ENCODE results near the gene PPP6R3. TPM values are rescaled to one million over a fixed set of nuclear protein-coding genes. Genes with fewer than 3 reads are reported as not detected.
"Not testable (repeated sequence)": the region's sequence is repeated elsewhere in the genome, so short reads cannot be mapped to it uniquely, and the experiment has no call there.

The PPP6R3 gene
- total RNA-seq, 2 donors from 2014 or later: 118 to 146 TPM

GRCh38 chr11:68457216-68457897 is 3.2 kb upstream of the PPP6R3 start:
- no peak overlapping the region for H3K27ac ChIP-seq
- WGBS: 83% methylated on average over 8 of the region's 8 CpGs
- no peaks in the 10 kb centered on the region for H3K9me3 ChIP-seq
- intact Hi-C loops (cut with DNase I): loop anchor here (5.0 kb wide), 1 partner anchor 185 kb away; the partner anchor contains the start of gene C11orf24
- no peaks in the 10 kb centered on the region for H3K4me1 ChIP-seq (replicated peaks)
- no peak overlapping the region for H3K4me3 ChIP-seq
- TF ChIP-seq POLR2AphosphoS5 (IDR thresholded peaks at IDR 0.05): no peak
- TF ChIP-seq CTCF (IDR thresholded peaks at IDR 0.05): no peak
- no peak for TF ChIP-seq POLR2A (IDR thresholded peaks at IDR 0.05)
- DNase-seq (ENCODE audit: low spot score): no peak
- no peaks in the 10 kb centered on the region for H3K27me3 ChIP-seq (replicated peaks; ENCODE audit: insufficient read depth)
- H3K36me3 ChIP-seq: no peaks in the 10 kb centered on the region

- no peaks in the 10 kb centered on the region for H3K9me3 ChIP-seq
- WGBS: 89% methylated on average over 7 of the region's 7 CpGs
- no peaks in the 10 kb centered on the region for H3K27me3 ChIP-seq (replicated peaks; ENCODE audit: insufficient read depth)
- intact Hi-C loops (cut with DNase I): loop anchor here (5.0 kb wide), 1 partner anchor 186 kb away; the partner anchor contains the start of gene C11orf24
- no peaks in the 10 kb centered on the region for H3K4me1 ChIP-seq (replicated peaks)
- no peak for DNase-seq (ENCODE audit: low spot score)
- no peak for TF ChIP-seq POLR2A (IDR thresholded peaks at IDR 0.05)
- TF ChIP-seq CTCF (IDR thresholded peaks at IDR 0.05): no peak
- no peak for TF ChIP-seq POLR2AphosphoS5 (IDR thresholded peaks at IDR 0.05)
- no peak overlapping the region for H3K4me3 ChIP-seq
- H3K36me3 ChIP-seq: no peaks in the 10 kb centered on the region
- H3K27ac ChIP-seq: no peak overlapping the region
These were observed 2.7 kb upstream of the PPP6R3 start for GRCh38 chr11:68457898-68458249.

- not testable (repeated sequence) for DNase-seq (ENCODE audit: low spot score); H3K9me3 ChIP-seq; H3K27ac ChIP-seq; H3K4me1 ChIP-seq (replicated peaks); H3K36me3 ChIP-seq; H3K27me3 ChIP-seq (replicated peaks; ENCODE audit: insufficient read depth); H3K4me3 ChIP-seq
- 86% methylated on average over 6 of the region's 6 CpGs for WGBS
- intact Hi-C loops (cut with DNase I): loop anchor here (5.0 kb wide), 1 partner anchor 186 kb away; the partner anchor contains the start of gene C11orf24
These were observed 2.2 kb upstream of the PPP6R3 start for GRCh38 chr11:68458340-68458739.

GRCh38 chr11:68459886-68460740 is 439 bp upstream of the PPP6R3 start:
- H3K36me3 ChIP-seq: no peaks in the 10 kb centered on the region
- 4% methylated on average over 56 of the region's 56 CpGs for WGBS
- intact Hi-C loops (cut with DNase I): loop anchor here (5.0 kb wide), 1 partner anchor 188 kb away; the partner anchor contains the start of gene C11orf24

More at GRCh38 chr11:68459886-68460740, 439 bp upstream of the PPP6R3 start:
- peak overlapping the region; percentile 96 to 97 for H3K4me3 ChIP-seq
- peak; percentile 98 for DNase-seq (ENCODE audit: low spot score)
- H3K4me1 ChIP-seq (replicated peaks): no peaks in the 10 kb centered on the region
- H3K27ac ChIP-seq: peak overlapping the region; percentile 98 to 99
- H3K27me3 ChIP-seq (replicated peaks; ENCODE audit: insufficient read depth): no peaks in the 10 kb centered on the region
- H3K9me3 ChIP-seq: no peaks in the 10 kb centered on the region
- TF ChIP-seq CTCF (IDR thresholded peaks at IDR 0.05) (peak in 1 of 4 experiments; percentile 38), POLR2A (IDR thresholded peaks at IDR 0.05) (no peak), POLR2AphosphoS5 (IDR thresholded peaks at IDR 0.05) (peak; percentile 72)
